Trophoblast cell (in vitro differentiated cells and primary cell): ENCODE data around the gene CLCNKA.
A peak's percentile ranks its signal among the peaks of the same experiment; 100 is the strongest.

Source experiments
- DNase-seq, 2 donors: peaks; one replicate each; pipeline ENCODE4 v3.0.0-alpha.2; 2016
- H2AFZ ChIP-seq: 2 replicates; pipeline ENCODE4 v1.6.1; 2013; ENCODE audit warnings: low read length, moderate library complexity, mild to moderate bottlenecking; ENCODE audit not compliant: insufficient read depth, poor library complexity
- H2AK5ac ChIP-seq: 2 replicates; pipeline ENCODE4 v1.6.1; 2013; ENCODE audit warnings: mild to moderate bottlenecking, low read length
- H2BK120ac ChIP-seq: 2 replicates; pipeline ENCODE4 v1.6.1; 2013; ENCODE audit warnings: low read length, mild to moderate bottlenecking, moderate library complexity; ENCODE audit not compliant: insufficient read depth, poor library complexity
- H2BK12ac ChIP-seq: 2 replicates; pipeline ENCODE4 v1.6.1; 2013; ENCODE audit warnings: mild to moderate bottlenecking, low read length, moderate library complexity
- H2BK5ac ChIP-seq: 2 replicates; pipeline ENCODE4 v1.6.1; 2013; ENCODE audit warnings: low read length, low read depth, moderate library complexity, mild to moderate bottlenecking; ENCODE audit not compliant: poor library complexity
- H3K14ac ChIP-seq: 2 replicates; pipeline ENCODE4 v1.6.1; 2013; ENCODE audit warnings: mild to moderate bottlenecking, low read length
- H3K18ac ChIP-seq: 2 replicates; pipeline ENCODE4 v1.6.1; 2013; ENCODE audit warnings: mild to moderate bottlenecking, low read length
- H3K23ac ChIP-seq: 2 replicates; pipeline ENCODE4 v1.6.1; 2013; ENCODE audit warnings: low read length
- H3K27ac ChIP-seq: 2 replicates; pipeline ENCODE4 v1.5.1; 2013; ENCODE audit warnings: low read depth, mild to moderate bottlenecking, inconsistent platforms, low read length, moderate library complexity
- H3K27me3 ChIP-seq: 2 replicates; pipeline ENCODE4 v1.6.1; 2013; ENCODE audit warnings: inconsistent platforms, mild to moderate bottlenecking, low read length, moderate library complexity; ENCODE audit not compliant: insufficient read depth
- H3K36me3 ChIP-seq, 2 experiments: 1 replicate in 1 of 2; 2 replicates in 1 of 2; pipeline ENCODE4 v1.6.1; 2013; ENCODE audit warnings: low read length in 2 of 2, mild to moderate bottlenecking in 2 of 2, moderate library complexity in 1 of 2; ENCODE audit not compliant: insufficient read depth in 2 of 2, control insufficient read depth in 1 of 2
- H3K4ac ChIP-seq: 2 replicates; pipeline ENCODE4 v1.6.1; 2013; ENCODE audit warnings: low read depth, mild to moderate bottlenecking, low read length, moderate library complexity
- H3K4me1 ChIP-seq, 2 experiments: 1 replicate in 1 of 2; 2 replicates in 1 of 2; pipeline ENCODE4 v1.6.1; 2013; ENCODE audit warnings: low read length in 2 of 2, mild to moderate bottlenecking in 2 of 2, moderate library complexity in 1 of 2; ENCODE audit not compliant: insufficient read depth in 2 of 2, control insufficient read depth in 1 of 2
- H3K4me2 ChIP-seq: 2 replicates; pipeline ENCODE4 v1.6.1; 2013; ENCODE audit warnings: inconsistent platforms, mild to moderate bottlenecking, low read length, moderate library complexity
- H3K4me3 ChIP-seq: 2 replicates; pipeline ENCODE4 v1.5.1; 2013; ENCODE audit warnings: mild to moderate bottlenecking, low read depth, low read length, inconsistent platforms
- H3K79me1 ChIP-seq: one replicate; pipeline ENCODE4 v1.6.1; 2013; ENCODE audit warnings: low read length
- H3K79me2 ChIP-seq: 2 replicates; pipeline ENCODE4 v1.6.1; 2013; ENCODE audit warnings: low read length, mild to moderate bottlenecking; ENCODE audit not compliant: control insufficient read depth, insufficient read depth, poor library complexity
- H3K9ac ChIP-seq: 2 replicates; pipeline ENCODE4 v1.6.1; 2013; ENCODE audit warnings: mild to moderate bottlenecking, low read length
- H3K9me3 ChIP-seq: 2 replicates; pipeline ENCODE4 v1.6.1; 2013; ENCODE audit warnings: low read depth, mild to moderate bottlenecking, control low read depth, inconsistent platforms, low read length; ENCODE audit not compliant: insufficient read depth
- H4K12ac ChIP-seq: 2 replicates; pipeline ENCODE4 v1.6.1; 2013; ENCODE audit warnings: low read depth, mild to moderate bottlenecking, low read length, moderate library complexity
- H4K8ac ChIP-seq: 2 replicates; pipeline ENCODE4 v1.6.1; 2013; ENCODE audit warnings: low read depth, mild to moderate bottlenecking, low read length, moderate library complexity
- H4K91ac ChIP-seq: one replicate; pipeline ENCODE4 v1.6.1; 2013; ENCODE audit warnings: low read depth, mild to moderate bottlenecking, low read length, moderate library complexity
- WGBS: extraction: QIAGEN DNeasy Blood & Tissue Kit; methylation state at CpG from one replicate; pipeline ENCODE4 v1.1.7; 2013; ENCODE audit warnings: missing lambda C conversion rate; ENCODE audit not compliant: insufficient read length, insufficient coverage; ENCODE audit errors: extremely low coverage; 5-methylcytosine and 5-hydroxymethylcytosine counted together

Gene CLCNKA

GRCh38 chr1:16017076-16017460 is 4.8 kb upstream of the CLCNKA start:
- no CpG with 5 or more reads among the region's 10 CpGs for WGBS

GRCh38 chr1:16017461-16018303 is 4.2 kb upstream of the CLCNKA start, which contains the start of gene HSPB7:
HSPB7 (minus strand) TSS chr1:16018043; CDS start chr1:16017963, 80 bp downstream.
- Histone ChIP-seq H3K36me3 (no peaks in the 10 kb centered on the region), H4K91ac (peak within 1 kb of the TSS; percentile 72), H2BK5ac (peak within 1 kb of the TSS; percentile 48), H4K12ac (no peak within 1 kb of the TSS), H3K79me2 (no peaks in the 10 kb centered on the region), H4K8ac (peak within 1 kb of the TSS; percentile 47), H2AK5ac (peak within 1 kb of the TSS; percentile 25), H3K9me3 (peaks cover 2% of the 10 kb centered on the region), H3K4me3 (no peak within 1 kb of the TSS), H3K23ac (no peak within 1 kb of the TSS), H3K27me3 (no peaks in the 10 kb centered on the region), H3K18ac (peak within 1 kb of the TSS; percentile 55), H3K9ac (no peak within 1 kb of the TSS), H3K27ac (peak within 1 kb of the TSS; percentile 85), H3K79me1 (peaks cover 21% of the 10 kb centered on the region), H2BK120ac (peak within 1 kb of the TSS; percentile 36), H3K4me1 (peaks cover 35 to 50% of the 10 kb centered on the region in 2 experiments), H2AFZ (no peak within 1 kb of the TSS), H3K14ac (peak within 1 kb of the TSS; percentile 33), H3K4me2 (peak within 1 kb of the TSS; percentile 48), H3K4ac (peak within 1 kb of the TSS; percentile 2), H2BK12ac (peak within 1 kb of the TSS; percentile 66)
- WGBS, result no CpG with 5 or more reads among the region's 37 CpGs
- peak; percentile 33 to 51 for DNase-seq

More at GRCh38 chr1:16017076-16017460, 4.8 kb upstream of the CLCNKA start:
- H3K18ac ChIP-seq, result no peak overlapping the region
- no peaks in the 10 kb centered on the region for H3K27me3 ChIP-seq
- no peaks in the 10 kb centered on the region for H3K79me2 ChIP-seq
- H3K4me1 ChIP-seq, result peaks cover 37 to 54% of the 10 kb centered on the region in 2 experiments
- DNase-seq, result no peak
- no peaks in the 10 kb centered on the region for H3K36me3 ChIP-seq
- H3K23ac ChIP-seq, result no peak overlapping the region
- peak overlapping the region; percentile 47 for H4K91ac ChIP-seq
- no peak overlapping the region for H3K4ac ChIP-seq
- no peak overlapping the region for H3K4me3 ChIP-seq
- H3K14ac ChIP-seq, result no peak overlapping the region
- H2BK12ac ChIP-seq, result peak overlapping the region; percentile 66
- H3K9me3 ChIP-seq, result no peaks in the 10 kb centered on the region
- H3K4me2 ChIP-seq, result peak overlapping the region; percentile 48
- no peak overlapping the region for H4K8ac ChIP-seq
- no peak overlapping the region for H2BK120ac ChIP-seq
- no peak overlapping the region for H2BK5ac ChIP-seq
- H3K79me1 ChIP-seq, result peaks cover 24% of the 10 kb centered on the region
- H2AK5ac ChIP-seq, result peak overlapping the region; percentile 25
- H3K27ac ChIP-seq, result peak overlapping the region; percentile 80
- no peak overlapping the region for H4K12ac ChIP-seq
- H3K9ac ChIP-seq, result no peak overlapping the region
- H2AFZ ChIP-seq, result no peak overlapping the region

GRCh38 chr1:16018308-16018707 is 3.5 kb upstream of the CLCNKA start:
- H3K9ac ChIP-seq, result no peak overlapping the region
- H2BK120ac ChIP-seq, result peak overlapping the region; percentile 25
- H4K91ac ChIP-seq, result peak overlapping the region; percentile 72
- peak overlapping the region; percentile 48 for H2BK5ac ChIP-seq
- no peak overlapping the region for H3K4me3 ChIP-seq
- H3K18ac ChIP-seq, result peak overlapping the region; percentile 16
- H2BK12ac ChIP-seq, result peak overlapping the region; percentile 34
- DNase-seq, result peak in 1 of 2 donors; percentile 7
- peaks cover 2% of the 10 kb centered on the region for H3K9me3 ChIP-seq
- peaks cover 33 to 47% of the 10 kb centered on the region in 2 experiments for H3K4me1 ChIP-seq
- H2AK5ac ChIP-seq, result no peak overlapping the region
- H3K14ac ChIP-seq, result peak overlapping the region; percentile 33
- H3K36me3 ChIP-seq, result no peaks in the 10 kb centered on the region
- H3K4me2 ChIP-seq, result peak overlapping the region; percentile 48
- no peak overlapping the region for H3K4ac ChIP-seq
- H4K8ac ChIP-seq, result peak overlapping the region; percentile 47
- no peak overlapping the region for H2AFZ ChIP-seq
- H3K79me1 ChIP-seq, result peaks cover 18% of the 10 kb centered on the region
- WGBS, result no CpG with 5 or more reads among the region's 4 CpGs
- peak overlapping the region; percentile 85 for H3K27ac ChIP-seq
- no peak overlapping the region for H4K12ac ChIP-seq
- no peaks in the 10 kb centered on the region for H3K27me3 ChIP-seq
- H3K23ac ChIP-seq, result no peak overlapping the region
- no peaks in the 10 kb centered on the region for H3K79me2 ChIP-seq

GRCh38 chr1:16018749-16019643 is 2.8 kb upstream of the CLCNKA start:
- peak overlapping the region; percentile 26 for H2AK5ac ChIP-seq
- no peaks in the 10 kb centered on the region for H3K36me3 ChIP-seq
- no peak overlapping the region for H3K9ac ChIP-seq
- peak overlapping the region; percentile 67 for H4K91ac ChIP-seq
- peak overlapping the region; percentile 36 for H3K14ac ChIP-seq
- H3K79me1 ChIP-seq, result peaks cover 18% of the 10 kb centered on the region
- peak; percentile 41 to 49 for DNase-seq
- H3K4ac ChIP-seq, result no peak overlapping the region
- H2BK5ac ChIP-seq, result peak overlapping the region; percentile 8
- peak overlapping the region; percentile 85 for H3K27ac ChIP-seq
- no peak overlapping the region for H4K12ac ChIP-seq
- H2AFZ ChIP-seq, result no peak overlapping the region
- H3K4me1 ChIP-seq, result peaks cover 27 to 41% of the 10 kb centered on the region in 2 experiments
- H3K4me2 ChIP-seq, result peak overlapping the region; percentile 48
- peaks cover 2% of the 10 kb centered on the region for H3K9me3 ChIP-seq
- no peaks in the 10 kb centered on the region for H3K79me2 ChIP-seq
- no peak overlapping the region for H3K4me3 ChIP-seq
- H2BK120ac ChIP-seq, result peak overlapping the region; percentile 7
- H3K23ac ChIP-seq, result no peak overlapping the region
- peak overlapping the region; percentile 31 for H2BK12ac ChIP-seq
- no peak overlapping the region for H4K8ac ChIP-seq
- H3K18ac ChIP-seq, result peak overlapping the region; percentile 2
- WGBS, result no CpG with 5 or more reads among the region's 23 CpGs
- H3K27me3 ChIP-seq, result no peaks in the 10 kb centered on the region
